ENCODE results near the gene JOSD1.

DNA sequence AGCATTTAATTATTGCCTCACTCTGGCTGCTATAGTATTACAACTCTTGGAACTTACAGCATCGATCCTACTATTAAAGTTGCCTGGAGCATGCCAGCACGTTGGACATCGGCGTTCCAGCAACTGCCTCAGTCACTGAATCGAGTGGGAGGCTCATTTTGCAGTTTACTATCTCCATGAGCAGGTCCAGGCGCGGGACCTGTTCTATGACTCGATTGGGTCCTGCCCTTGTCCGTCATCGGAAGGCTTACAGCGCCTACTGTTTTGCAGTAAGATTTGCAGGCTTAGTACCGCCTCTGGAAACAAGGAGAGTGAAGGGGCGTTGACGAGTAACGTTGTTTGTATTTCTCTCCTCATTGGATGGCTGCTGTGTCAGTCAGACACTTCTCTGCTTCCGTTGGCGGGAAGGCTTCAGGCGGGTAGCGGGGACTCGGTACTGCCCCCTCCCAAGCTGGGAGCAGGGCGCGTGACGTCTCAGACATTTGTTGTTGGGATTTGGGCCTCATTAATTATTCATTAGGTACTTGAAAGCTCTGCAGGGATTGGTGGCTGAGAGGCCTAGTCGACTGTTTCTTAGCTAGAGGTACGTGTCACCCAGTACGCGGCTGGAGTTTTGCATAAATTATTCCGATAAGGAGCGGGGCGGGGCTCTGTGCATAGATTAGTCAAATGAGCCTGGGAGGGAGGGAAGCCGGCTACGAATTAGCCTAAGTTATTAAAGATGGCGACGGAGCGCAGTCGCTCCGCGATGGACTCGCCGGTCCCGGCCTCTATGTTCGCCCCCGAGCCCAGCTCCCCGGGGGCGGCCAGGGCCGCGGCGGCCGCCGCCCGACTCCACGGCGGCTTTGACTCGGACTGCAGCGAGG lies 4.7 kb upstream of the JOSD1 start, which contains the start of gene GTPBP1:
- TF ChIP-seq FOXM1 (IDR thresholded peaks at IDR 0.05; ENCODE audit: borderline replicate concordance) (no peak), ARNT (IDR thresholded peaks at IDR 0.05) (no peak), TARDBP (IDR thresholded peaks at IDR 0.05) (no peak), ELF4 (IDR thresholded peaks at IDR 0.05) (no peak), NFRKB (IDR thresholded peaks at IDR 0.05) (no peak), SP1 (IDR thresholded peaks at IDR 0.05) (no peak), ZNF384 (IDR thresholded peaks at IDR 0.05) (no peak), SUZ12 (IDR thresholded peaks at IDR 0.05) (no peak), FOXK2 (IDR thresholded peaks at IDR 0.05) (no peak), LEF1 (IDR thresholded peaks at IDR 0.05; ENCODE audit: borderline replicate concordance) (no peak), BHLHE40 (IDR thresholded peaks at IDR 0.05; ENCODE audit: borderline replicate concordance) (no peak)

All from HEK293T (cell line).